NCI-H345 treated with DMSO at 0.1 percent for 48 hours (cell line): Measurements from ENCODE around the gene BZW1.

Source experiments
- DNase-seq: peaks from one replicate; lab custom pipeline; 2025; ENCODE audit not compliant: unreplicated experiment; lab: John Stamatoyannopoulos, UW

Gene BZW1

GRCh38 chr2:200873560-200873959, 61.9 kb downstream of the BZW1 start:
- no peak for DNase-seq
